OCI-LY7 (cell line): Measurements from ENCODE around the gene TM9SF2.

Source experiments
- EZH2phosphoT487 ChIP-seq: fragments of 200-600 bp; sonication (generic); IDR thresholded peaks from 2 replicates; pipeline ENCODE4 v1.6.1; 2018; ENCODE audit warnings: low read depth, borderline replicate concordance, mild to moderate bottlenecking, mixed run types, antibody characterized with exemption, low read length, moderate library complexity, mixed read lengths
- TF ChIP-seq, protein P1 (sequence below): fragments of 200-600 bp; sonication (generic); conservative IDR thresholded peaks from 2 replicates; pipeline ENCODE4 v1.5.1; 2014; ENCODE audit warnings: mild to moderate bottlenecking, antibody characterized with exemption, low read length, moderate library complexity, mixed read lengths

DNA sequence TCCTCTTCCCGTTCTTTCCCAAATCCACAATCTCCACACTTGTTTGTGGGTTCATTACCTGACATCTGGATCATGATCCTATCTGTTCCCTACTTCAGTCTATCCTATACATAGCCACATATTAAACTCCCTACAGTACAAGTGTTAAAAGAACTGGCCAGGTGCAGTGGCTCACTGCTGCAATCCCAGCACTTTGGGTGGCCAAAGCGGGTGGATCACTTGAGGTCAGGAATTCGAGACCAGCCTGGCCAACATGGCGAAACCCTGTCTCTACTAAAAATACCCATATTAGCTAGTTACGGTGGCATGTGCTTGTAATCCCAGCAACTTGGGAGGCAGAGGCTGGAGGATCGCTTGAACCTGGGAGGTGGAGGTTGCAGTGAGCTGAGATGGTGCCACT, 88.3 kb downstream of the TM9SF2 start:
- TF ChIP-seq, protein P1, sequence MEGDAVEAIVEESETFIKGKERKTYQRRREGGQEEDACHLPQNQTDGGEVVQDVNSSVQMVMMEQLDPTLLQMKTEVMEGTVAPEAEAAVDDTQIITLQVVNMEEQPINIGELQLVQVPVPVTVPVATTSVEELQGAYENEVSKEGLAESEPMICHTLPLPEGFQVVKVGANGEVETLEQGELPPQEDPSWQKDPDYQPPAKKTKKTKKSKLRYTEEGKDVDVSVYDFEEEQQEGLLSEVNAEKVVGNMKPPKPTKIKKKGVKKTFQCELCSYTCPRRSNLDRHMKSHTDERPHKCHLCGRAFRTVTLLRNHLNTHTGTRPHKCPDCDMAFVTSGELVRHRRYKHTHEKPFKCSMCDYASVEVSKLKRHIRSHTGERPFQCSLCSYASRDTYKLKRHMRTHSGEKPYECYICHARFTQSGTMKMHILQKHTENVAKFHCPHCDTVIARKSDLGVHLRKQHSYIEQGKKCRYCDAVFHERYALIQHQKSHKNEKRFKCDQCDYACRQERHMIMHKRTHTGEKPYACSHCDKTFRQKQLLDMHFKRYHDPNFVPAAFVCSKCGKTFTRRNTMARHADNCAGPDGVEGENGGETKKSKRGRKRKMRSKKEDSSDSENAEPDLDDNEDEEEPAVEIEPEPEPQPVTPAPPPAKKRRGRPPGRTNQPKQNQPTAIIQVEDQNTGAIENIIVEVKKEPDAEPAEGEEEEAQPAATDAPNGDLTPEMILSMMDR, result no peak
- TF ChIP-seq EZH2phosphoT487, result no peak
